Cardiac muscle cell (in vitro differentiated cells and primary cell): ENCODE measurements around the gene BOD1L1. TPM values are rescaled to one million over a fixed set of nuclear protein-coding genes. Genes with fewer than 3 reads are reported as not detected.
A peak's percentile ranks its signal among the peaks of the same experiment; 100 is the strongest.

Source experiments
- DNase-seq, 2 donors: peaks; one replicate each; pipeline versions ENCODE4 v3.0.0 to v3.0.0-alpha.2; 2010 to 2017; ENCODE audit warnings: low read depth in 1 of 2, low spot score in 1 of 2
- H3K27ac ChIP-seq: fragments of 200-600 bp; sonication (generic); 2 replicates; pipeline ENCODE4 v1.5.1; 2016
- H3K27me3 ChIP-seq: fragments of 200-600 bp; sonication (generic); 2 replicates; pipeline ENCODE4 v1.6.0; 2016; ENCODE audit warnings: control low read depth
- H3K36me3 ChIP-seq: fragments of 200-600 bp; sonication (generic); 2 replicates; pipeline ENCODE4 v1.5.1; 2016; ENCODE audit warnings: control low read depth
- H3K4me1 ChIP-seq: fragments of 200-600 bp; sonication (generic); 2 replicates; pipeline ENCODE4 v1.8.1; 2017; ENCODE audit warnings: low read depth, mild to moderate bottlenecking, mixed run types
- H3K4me3 ChIP-seq: fragments of 200-600 bp; sonication (generic); 2 replicates; pipeline ENCODE4 v1.5.1; 2016; ENCODE audit warnings: mild to moderate bottlenecking
- H3K9me3 ChIP-seq: fragments of 200-600 bp; sonication (generic); 2 replicates; pipeline ENCODE4 v1.5.1; 2017; ENCODE audit warnings: low read depth, mild to moderate bottlenecking, control low read depth
- CTCF ChIP-seq: IDR thresholded peaks from 2 replicates; pipeline ENCODE4 v1.5.1; 2012; ENCODE audit warnings: low read depth, mild to moderate bottlenecking, low read length
- polyA plus RNA-seq: library from polyadenylated mRNA; unstranded; fragments of >200 nt; fragmentation: Nextera tagmentation; extraction: Ambion mirVana; gene quantifications from 2 replicates; pipeline ENCODE4 v1.2.1, GENCODE V29; 2016
- total RNA-seq: library from RNA; depleted of rRNA; stranded (reverse); fragments of >200 nt; gene quantifications from 2 replicates; pipeline ENCODE4 v1.2.3, GENCODE V29; 2016

The BOD1L1 gene
- total and polyA plus RNA-seq, 2 experiments from 2014 or later: 17.7 to 35.8 TPM

- no peaks in the 10 kb centered on the region for H3K9me3 ChIP-seq
- no peaks in the 10 kb centered on the region for H3K4me1 ChIP-seq
- H3K36me3 ChIP-seq: no peaks in the 10 kb centered on the region
- no peak for DNase-seq
- no peak overlapping the region for H3K4me3 ChIP-seq
- no peak for TF ChIP-seq CTCF
- H3K27ac ChIP-seq: no peak overlapping the region
- no peaks in the 10 kb centered on the region for H3K27me3 ChIP-seq
Observed at GRCh38 chr4:13659341-13660070, 32.0 kb upstream of the BOD1L1 start.

- peak; percentile 60 to 83 for DNase-seq
Observed at GRCh38 chr4:13656569-13657405, 29.3 kb upstream of the BOD1L1 start.

GRCh38 chr4:13654162-13654797 lies 26.8 kb upstream of the BOD1L1 start:
- DNase-seq: peak; percentile 77 to 85
- Histone ChIP-seq H3K27me3 (no peaks in the 10 kb centered on the region), H3K4me3 (peak overlapping the region; percentile 30), H3K9me3 (no peaks in the 10 kb centered on the region), H3K36me3 (no peaks in the 10 kb centered on the region), H3K4me1 (no peaks in the 10 kb centered on the region), H3K27ac (no peak overlapping the region)
- peak; percentile 88 for TF ChIP-seq CTCF

More at GRCh38 chr4:13656569-13657405, 29.3 kb upstream of the BOD1L1 start:
- H3K4me3 ChIP-seq: no peak overlapping the region
- H3K4me1 ChIP-seq: no peaks in the 10 kb centered on the region
- H3K27me3 ChIP-seq: no peaks in the 10 kb centered on the region
- TF ChIP-seq CTCF: peak; percentile 86
- H3K36me3 ChIP-seq: no peaks in the 10 kb centered on the region
- no peaks in the 10 kb centered on the region for H3K9me3 ChIP-seq
- H3K27ac ChIP-seq: no peak overlapping the region

- TF ChIP-seq CTCF: no peak
- H3K36me3 ChIP-seq: no peaks in the 10 kb centered on the region
- H3K4me3 ChIP-seq: peak overlapping the region; percentile 30
- H3K27me3 ChIP-seq: no peaks in the 10 kb centered on the region
- H3K9me3 ChIP-seq: no peaks in the 10 kb centered on the region
- no peak overlapping the region for H3K27ac ChIP-seq
- H3K4me1 ChIP-seq: no peaks in the 10 kb centered on the region
- no peak for DNase-seq
Observed at GRCh38 chr4:13653766-13654161, 26.2 kb upstream of the BOD1L1 start.

- H3K9me3 ChIP-seq: no peaks in the 10 kb centered on the region
- H3K4me1 ChIP-seq: no peaks in the 10 kb centered on the region
- H3K4me3 ChIP-seq: no peak overlapping the region
- no peak overlapping the region for H3K27ac ChIP-seq
- DNase-seq: no peak
- no peaks in the 10 kb centered on the region for H3K27me3 ChIP-seq
- H3K36me3 ChIP-seq: no peaks in the 10 kb centered on the region
- TF ChIP-seq CTCF: no peak
Observed at GRCh38 chr4:13647031-13647430, 19.5 kb upstream of the BOD1L1 start.
